HG03558 (cell line): ENCODE results near the gene SORCS3.

Experiments
- ATAC-seq: cut with Tn5 transposase; IDR thresholded peaks from one replicate; pipeline ENCODE4 v1.9.1; 2021; ENCODE audit warnings: moderate number of reproducible peaks; ENCODE audit not compliant: unreplicated experiment; ENCODE audit errors: extremely low read depth

The SORCS3 gene

DNA sequence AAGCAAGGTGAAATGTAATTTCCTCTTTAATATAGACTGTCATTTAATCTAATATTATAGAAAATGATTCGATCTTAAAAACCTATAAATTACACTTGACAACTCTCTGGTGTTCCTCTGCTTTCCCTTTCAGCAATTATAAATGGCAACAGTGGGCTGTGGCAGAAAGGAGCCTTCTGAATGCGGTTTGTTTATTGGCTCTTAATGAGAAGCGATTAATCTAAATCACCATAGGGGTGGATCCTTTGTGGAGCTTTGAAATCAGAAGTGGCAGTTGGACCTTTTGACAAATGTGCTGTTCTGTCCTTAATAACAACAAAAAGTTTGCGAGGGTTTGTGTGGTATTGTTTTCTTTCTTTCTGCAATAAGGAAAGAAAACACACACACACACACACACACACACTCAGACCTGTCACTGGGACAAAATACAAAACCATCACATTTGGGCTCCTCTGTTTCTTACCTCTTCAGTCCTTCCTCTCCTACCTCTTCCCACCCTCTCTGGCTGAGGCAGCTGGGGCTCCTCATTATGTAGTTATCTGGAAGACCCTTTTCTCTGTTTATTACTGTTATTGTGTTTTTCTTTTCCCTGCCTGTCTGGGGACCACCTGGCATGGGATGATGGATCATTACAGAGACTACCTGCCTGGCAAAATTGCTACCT, 316.2 kb downstream of the SORCS3 start:
- ATAC-seq, result no peak

DNA sequence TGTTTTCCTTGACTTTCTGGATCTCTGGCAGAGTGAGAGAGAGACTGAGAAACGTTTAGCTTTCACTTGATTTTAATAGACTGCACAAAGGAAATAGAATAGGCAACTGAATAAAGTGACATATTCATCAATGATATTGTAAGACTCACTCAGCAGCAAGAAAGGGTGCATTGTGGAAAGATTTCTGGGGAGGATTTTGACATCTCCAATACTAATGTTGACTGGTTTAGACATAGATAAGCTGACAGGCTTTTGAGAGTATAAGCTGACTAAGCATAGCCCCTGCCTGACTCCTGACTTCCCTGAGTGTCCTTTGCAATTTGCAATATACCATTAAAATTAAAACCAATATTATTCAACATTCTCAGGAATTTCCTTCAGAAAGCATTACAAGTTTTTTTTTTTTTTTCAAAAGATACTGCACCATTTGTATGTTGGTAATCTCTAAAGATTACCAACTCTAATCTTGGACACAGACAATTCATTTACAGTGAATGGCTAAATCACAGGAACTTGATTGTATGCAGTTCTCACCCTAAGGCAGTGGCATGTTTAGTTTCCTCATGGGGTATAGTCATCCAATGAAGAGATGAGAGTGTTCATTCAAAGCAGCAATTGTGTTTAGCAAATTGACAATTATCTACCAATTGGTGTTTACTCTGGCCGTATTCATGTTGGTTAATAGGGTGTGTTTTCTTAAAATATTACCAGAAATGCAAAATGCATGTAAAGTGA, 325.6 kb downstream of the SORCS3 start:
- ATAC-seq, result no peak

DNA sequence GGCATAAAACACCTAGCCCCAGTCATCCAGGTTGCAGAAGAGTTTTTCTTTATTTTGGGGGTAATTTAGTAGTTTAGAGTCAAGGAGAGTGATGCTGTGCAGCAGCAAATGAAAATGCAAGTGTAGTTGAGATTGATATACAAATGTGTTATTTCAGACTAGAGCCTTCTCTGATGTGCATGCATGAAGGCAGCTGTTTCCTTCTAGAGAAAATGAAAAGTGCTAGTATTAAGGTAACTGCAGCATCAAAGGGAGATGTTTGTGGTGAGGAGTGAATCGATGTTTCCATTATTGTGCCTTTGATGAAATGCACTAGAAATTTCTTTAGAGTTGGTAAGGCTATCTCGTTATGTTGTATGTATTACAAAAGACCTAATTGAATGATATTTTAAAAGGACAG, 339.3 kb downstream of the SORCS3 start:
- no peak for ATAC-seq

DNA sequence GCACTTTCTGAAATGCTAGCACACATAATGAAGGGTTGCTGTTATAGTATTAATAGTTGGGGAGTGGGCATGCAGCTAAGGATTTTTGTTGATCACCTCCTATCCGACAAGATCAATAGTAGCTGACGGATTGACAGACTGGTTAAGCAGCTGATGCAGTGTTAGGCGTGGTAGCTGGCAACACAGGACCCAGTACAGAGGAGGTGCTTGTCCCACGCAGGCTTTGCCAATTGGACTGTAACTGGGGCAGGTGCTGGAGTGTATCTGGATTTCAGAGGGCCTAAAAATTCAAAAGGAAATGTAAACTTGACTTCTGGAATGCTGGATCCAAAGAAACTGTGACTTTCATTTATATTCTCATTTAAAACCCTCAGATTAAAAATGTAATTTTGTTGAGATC, 340.9 kb downstream of the SORCS3 start:
- ATAC-seq, result no peak

DNA sequence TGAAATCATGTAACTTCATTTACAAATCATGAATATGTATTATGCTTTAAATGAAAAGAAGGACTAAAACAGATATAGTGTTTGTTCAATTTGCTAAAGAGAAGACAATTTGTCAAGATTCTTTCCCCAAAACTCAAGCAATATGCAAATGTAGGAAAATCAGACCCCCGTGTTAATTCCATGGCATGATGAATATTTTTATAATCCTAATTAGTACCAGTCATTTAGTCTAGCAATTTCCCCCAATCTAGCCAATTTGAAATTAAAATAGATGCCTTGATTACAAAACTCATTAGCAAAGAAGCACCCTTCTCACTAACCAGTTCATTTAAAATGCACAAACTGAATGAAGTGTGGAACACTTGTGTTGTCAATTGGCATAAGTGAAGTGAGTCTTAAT, 347.6 kb downstream of the SORCS3 start:
- no peak for ATAC-seq

DNA sequence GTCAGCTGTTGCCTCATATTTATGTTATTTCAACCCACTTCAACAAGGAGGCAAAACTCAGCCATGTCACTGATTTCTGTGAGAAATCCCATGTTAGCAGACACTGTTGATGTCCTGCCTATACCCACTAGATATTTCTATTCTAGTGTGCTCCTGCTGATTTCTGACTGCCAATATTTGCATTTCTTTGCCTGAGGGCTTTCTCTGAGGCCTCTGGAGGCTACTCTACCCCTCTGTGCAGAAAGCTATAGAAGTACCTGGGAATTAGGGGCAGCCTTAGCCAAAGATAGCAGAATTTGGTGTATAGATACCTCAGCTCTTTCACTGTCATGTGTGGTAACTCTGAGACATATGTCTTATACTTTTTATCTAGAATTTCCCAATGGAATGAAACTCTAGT, 348.8 kb downstream of the SORCS3 start:
- ATAC-seq, result no peak

DNA sequence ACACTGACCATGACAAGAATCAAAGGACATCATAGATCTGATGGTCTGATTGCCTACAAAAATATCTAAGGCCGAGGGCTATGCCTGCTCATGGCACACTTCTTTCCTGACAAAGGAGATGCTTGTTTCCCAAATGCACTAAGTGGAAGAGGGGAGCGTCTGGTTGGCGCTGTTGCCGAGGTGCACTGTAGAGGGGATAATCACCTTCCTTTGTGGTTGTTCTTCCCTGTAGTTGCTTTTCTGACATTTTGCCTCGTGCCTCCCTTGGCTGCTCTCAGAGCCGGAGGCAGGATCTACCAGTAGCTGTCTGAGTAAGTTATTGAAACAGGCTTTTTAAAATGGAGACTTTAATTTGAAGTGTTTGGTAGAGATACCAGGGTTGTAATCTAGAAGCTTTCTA, 352.0 kb downstream of the SORCS3 start:
- ATAC-seq, result no peak

DNA sequence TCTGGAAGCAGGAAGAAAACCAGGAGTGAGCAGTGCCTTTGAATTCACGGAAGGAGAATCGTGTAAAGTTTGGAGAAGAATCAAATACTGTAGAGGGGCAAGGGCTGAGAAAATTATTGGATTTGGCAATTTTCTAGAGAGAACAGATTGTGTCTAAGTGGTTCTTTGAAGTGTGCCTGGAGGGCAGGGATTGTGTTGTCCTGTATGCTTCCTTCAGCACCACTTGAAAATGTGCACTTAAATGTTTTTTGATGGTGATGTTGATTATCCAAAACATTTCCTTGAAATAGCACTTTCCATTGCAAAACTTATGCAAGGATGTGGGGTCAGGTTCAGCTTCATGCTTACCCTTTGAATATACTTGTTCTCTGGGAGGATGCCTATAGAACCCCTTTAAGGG, 360.2 kb downstream of the SORCS3 start:
- no peak for ATAC-seq

DNA sequence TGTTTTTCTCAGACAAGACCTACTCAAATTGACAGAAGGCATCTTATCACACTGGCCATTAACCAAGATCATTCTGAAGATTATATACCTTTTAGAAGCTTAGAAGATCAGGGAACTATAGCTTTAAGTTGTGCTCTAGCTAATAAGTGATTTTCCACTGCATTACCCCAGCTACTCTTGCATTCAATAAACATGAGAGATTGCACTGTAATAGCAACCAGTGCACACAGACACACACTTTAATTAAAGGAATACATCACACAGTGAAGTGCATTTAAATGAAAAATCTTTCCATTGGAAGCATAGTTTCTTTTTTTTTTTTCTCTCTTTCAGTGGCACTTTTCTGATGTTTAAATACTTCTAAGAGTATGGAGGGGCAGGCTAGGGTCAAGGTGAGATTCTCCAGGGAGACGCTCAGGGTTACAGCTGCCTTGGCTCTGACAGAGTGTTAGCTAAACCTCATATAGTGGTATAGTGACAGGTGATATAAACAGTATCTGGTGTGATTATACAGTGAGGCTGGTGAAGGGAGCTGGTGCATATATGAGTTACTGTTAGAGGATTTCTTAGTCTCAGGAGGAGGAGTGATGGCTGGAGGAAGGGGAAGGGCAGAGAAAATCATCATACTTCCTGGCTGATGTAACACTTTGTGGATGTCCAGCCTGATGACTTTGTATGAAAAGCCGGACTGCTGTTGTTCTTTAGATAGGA, 369.5 kb downstream of the SORCS3 start:
- ATAC-seq, result no peak

DNA sequence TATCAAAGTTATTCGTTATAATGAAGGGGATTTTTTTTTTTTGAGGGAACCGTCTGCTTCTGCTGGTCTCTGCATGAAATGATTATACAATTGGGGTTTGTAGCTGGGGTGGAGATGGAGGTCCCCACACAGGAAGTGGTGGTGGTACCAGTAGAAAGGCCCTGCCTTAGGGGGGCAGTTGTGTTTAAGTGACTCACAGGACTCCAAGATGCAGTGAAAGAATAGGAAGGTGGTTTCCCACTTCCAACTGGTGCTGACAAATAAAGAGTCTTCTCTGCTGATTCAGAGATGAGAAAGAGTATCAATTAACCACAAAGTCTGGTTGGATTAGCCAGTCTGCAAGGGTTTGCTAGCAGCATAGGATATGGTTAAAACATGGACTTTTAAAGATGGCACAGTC, 376.0 kb downstream of the SORCS3 start:
- ATAC-seq, result no peak

DNA sequence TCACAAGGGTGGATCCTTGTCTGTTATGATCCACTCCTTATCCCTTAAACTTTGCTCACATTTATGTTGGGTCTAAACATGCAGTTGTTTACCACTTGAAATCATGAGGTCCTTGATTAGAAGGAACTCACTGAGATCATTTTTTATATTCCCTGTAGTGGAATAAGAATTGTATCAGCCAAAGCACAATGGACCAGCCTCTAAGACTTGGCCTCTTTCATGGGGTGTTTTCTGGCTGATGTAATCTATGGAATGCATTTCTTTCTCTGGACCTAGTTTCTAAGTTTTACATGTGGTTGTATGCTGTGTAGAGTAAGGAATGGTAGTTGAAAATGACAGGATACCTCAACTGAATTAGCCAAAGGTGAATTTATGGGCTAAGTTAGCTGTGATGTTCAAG, 376.6 kb downstream of the SORCS3 start:
- ATAC-seq, result no peak

DNA sequence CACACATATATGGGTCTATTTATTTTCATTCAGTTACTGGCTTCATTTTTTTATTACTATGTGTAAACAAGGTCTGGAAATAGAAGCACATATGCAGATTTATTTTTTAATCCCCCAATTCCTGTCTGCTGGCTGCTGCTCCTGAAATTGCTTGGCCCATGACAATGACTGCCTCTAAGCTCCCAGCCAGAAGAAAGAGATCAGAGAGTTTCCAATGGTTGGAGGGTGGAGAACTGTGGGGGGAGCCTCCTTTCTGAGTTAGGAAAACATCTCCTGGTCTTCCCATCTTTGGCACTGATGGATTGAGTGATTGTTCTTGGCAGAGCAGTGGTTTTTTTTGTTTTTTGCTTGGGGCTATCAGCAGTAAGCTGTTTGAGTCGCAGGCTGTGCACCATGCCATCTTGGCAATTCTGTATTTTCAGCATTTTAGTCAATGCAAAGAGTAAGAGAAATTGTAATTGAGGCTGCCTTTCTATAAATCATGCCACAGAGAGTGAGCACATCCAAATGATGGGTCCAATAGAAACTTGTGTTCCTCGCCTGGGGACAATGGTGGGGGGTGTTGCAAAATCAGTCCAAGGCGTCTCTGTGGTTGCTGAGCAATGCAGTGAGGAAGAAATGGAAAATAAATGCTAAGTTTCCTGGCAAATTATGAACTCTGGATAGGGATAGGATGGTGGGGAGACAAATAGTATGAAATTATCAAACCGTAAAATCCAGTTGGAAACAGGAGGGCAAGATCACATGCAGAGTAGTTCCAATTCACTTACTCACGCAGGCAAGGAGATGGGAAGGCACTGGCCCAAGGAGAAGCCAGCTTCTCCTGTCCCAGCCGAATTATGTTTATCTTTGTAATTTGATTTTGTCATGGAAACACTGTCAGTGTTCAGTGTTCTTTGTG, 382.4 kb downstream of the SORCS3 start:
- ATAC-seq, result no peak

DNA sequence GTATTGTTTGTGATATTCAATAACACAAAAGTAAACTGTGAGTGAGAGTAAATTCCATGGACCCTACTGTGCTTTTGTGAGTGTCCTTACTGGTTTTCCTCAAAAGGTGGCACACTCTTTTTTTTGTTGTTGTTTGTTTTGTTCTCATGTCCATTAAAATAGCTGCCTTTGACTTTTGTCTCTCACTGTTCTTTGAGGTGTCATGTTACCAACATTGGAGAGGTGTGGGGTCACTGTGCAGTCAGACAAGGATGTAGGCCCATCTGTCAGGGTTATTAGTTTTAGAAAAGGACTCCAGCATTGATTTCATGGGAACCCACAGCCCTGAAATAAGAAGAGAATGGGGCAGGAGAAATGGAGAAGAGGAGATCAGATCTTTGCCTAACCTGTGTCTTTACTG, 383.1 kb downstream of the SORCS3 start:
- no peak for ATAC-seq

DNA sequence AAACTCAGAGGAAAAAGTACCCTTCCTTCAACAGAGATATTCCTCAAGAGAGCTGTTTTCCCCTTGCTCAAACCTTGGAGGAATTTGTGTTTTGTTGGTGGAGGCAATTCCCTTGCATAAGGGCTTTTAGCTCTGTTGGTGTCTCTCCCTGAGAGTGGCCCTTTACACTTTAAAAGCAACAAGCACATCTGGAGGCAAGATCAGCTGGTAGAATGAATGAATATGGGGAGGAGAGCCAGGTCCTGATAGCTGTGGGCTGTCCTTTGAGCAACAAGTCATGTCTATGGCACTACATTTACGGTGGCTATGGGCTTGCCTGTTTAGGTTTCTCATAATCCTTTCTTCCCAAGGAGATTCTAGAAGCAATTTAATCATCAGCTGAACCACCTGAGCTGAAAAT, 384.0 kb downstream of the SORCS3 start:
- ATAC-seq, result no peak

DNA sequence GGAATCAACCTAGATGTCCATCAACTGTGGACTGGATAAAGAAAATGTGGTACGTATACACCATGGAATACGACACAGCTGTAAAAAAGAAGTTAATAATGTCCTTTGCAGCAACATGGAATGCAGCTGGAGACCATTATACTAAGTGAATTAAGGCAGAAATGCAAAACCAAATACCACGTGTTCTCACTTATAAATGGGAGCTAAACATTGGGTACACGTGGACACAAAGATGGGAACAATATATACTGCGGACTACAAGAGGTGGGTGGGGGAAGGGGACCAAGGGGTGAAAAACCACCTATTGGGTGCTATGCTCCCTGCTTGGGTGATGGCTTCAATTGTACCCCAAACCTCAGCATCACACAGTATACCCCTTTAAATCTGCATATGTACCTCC, 385.5 kb downstream of the SORCS3 start:
- no peak for ATAC-seq

DNA sequence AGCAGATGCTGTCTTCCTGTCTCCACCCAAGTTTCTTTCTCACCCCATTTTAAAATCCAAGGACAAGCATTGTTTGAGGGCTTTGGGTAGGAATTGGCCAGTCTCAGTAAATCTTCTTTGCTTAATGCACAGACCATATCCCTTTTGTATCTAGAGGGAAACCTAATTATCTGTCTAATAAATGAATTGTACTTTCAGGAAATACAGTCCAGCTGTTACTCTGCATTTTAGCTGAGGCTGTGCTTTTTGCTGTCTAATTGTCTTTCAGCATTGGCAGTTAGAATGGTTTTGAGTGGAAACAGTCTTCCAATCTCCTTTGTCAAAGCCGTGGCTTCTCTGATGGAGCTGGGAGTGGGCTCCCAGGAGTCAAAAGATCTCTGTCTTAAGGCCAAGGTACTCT, 388.2 kb downstream of the SORCS3 start:
- ATAC-seq, result no peak

DNA sequence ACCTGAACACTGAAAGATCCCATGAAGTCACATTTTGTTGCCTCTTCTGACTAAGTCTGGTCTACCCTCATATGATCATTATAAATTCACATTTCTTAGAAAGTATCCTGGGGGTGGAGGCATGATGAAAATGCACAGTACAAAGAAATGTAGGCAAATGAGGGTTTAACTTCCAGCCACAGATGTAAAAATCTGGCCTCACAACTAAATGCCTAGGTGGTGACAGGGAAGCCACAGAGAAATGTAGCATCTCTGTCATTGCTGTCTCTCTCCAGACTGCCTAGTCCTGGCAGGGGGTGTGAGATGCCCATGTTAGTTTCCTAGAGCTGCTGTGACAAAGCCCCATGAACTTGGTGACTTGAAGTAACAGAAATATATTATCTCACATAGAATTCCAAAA, 395.9 kb downstream of the SORCS3 start:
- no peak for ATAC-seq

DNA sequence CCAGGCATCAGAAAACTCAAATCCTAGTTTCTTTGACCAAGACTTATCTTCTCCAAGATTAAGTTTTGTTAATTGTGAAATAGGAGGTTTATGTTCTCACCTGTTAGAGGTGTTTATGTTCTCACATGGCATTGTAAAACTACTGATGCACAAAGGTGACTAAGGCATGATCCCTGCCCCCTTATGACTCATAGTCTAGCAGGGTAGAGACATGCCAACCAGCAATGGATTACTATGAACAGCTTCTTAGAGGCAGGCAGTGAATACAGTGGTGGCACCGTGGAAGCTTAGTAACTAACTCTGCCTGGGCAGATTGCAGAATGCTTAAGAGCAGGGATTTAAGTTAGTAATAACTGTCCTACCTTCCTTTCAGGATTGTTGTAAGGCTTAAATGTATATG, 400.9 kb downstream of the SORCS3 start:
- no peak for ATAC-seq

DNA sequence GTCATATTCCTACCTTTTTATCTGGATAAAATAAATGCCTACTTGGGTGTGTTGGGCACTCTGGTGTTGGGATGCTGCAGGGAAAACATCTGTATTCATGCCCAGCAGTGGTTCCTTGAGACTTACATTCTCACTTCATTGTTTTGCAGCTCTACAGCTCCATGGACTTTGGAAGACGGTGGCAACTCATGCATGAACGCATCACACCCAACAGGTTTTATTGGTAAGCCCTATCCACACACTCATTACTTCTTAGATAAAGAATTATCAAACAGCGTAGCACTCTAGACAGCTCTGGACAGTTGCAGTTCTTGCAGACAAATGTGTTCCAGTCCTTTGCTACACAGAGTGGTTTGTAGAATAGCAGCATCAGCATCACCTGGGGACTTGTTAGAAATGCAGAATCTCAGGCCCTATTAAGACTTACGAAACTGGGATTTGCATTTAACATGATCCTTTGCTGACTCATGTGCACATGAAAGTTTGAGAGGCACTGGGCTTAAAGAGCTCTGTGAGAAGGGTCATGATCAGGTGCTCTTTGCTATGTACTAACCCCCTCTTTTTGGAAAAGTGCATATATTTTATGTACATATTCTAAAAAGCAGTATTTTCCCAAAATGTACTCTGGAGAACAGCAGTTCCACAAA, 401.9 kb downstream of the SORCS3 start:
- no peak for ATAC-seq

DNA sequence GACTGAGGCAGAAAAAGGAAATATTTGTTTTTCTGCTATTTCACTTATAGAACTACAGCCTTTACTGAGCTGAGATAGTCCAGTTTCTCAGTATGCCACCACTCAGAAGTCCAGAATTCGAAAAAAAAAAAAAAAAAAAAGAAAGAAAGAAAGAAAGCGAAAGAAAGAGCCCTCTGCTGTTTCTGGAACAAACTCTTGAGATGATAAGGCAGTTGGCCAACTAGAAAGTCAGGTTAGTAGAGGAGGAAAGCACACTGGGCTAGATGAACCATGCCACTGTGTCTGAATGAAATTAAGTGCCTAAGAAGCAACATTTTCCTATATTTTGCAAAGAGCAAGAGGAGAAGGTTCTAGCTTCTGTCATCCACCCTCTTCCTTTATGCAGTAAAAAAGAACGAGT, 403.8 kb downstream of the SORCS3 start:
- ATAC-seq, result no peak
